GM21515 (cell line): Measurements from ENCODE around the gene ZDHHC4.

Source experiments
- ATAC-seq: cut with Tn5 transposase; IDR thresholded peaks from one replicate; pipeline ENCODE4 v1.9.1; 2021; ENCODE audit not compliant: unreplicated experiment

The ZDHHC4 gene

GRCh38 chr7:6577369-6578113 is at the start of gene ZDHHC4:
ZDHHC4 (plus strand) TSS chr7:6577454; CDS start chr7:6580562, 3,108 bp downstream.
- peak; percentile 96 for ATAC-seq

DNA sequence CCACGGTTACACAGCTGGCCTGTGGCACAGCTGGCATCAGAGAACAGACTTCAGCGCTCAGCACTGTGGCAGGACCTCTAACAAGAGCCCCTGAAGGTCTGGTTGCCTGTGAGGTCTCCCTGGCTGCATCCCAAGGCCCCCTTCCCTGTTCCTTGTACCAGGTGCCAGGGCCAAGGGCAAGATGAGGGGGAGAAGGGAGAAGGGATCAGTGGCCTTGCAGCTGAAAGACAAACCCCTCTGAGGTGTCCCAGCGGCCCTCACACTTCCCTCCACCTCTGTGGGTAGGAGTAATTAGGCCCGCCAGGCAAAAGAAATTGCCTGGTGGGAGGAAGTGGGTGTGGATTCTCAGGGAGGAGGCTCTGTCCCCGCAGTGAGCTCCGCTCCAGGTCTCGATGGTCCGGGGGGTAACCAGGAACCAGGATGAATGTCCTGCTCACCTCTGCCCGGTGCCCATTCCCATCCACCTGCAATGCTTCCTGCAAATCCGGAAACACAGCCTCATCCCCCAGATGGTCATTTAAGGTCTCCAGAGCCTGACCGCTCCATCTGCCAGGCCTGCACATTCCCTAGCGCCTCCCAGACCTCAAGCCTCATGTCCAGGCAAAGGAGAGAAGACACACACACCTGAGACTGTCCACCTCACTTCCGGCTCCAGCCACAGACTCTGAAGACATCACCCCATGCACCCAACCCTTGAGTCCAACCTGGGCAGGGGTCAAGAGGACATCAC is 48.7 kb upstream of the ZDHHC4 start:
- ATAC-seq: no peak

DNA sequence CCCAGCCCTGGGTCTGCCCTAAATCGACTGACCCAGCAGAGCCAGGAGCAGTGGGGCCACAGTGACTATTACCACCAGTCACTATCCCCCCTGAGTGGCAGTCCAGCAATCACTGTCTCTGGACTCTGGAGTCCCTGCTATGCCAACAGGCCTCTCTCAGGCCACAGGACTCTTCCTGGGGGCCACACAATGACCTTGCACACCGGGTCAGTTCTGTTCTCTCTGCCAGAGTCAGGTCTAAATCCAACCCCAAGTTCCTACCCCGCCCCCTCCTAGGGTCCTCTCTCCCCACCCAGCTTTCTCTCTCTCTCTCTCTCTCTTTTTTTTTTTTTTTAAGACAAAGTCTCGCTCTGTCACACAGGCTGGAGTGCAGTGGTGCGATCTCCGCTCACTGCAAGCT is 47.6 kb upstream of the ZDHHC4 start:
- ATAC-seq: no peak

DNA sequence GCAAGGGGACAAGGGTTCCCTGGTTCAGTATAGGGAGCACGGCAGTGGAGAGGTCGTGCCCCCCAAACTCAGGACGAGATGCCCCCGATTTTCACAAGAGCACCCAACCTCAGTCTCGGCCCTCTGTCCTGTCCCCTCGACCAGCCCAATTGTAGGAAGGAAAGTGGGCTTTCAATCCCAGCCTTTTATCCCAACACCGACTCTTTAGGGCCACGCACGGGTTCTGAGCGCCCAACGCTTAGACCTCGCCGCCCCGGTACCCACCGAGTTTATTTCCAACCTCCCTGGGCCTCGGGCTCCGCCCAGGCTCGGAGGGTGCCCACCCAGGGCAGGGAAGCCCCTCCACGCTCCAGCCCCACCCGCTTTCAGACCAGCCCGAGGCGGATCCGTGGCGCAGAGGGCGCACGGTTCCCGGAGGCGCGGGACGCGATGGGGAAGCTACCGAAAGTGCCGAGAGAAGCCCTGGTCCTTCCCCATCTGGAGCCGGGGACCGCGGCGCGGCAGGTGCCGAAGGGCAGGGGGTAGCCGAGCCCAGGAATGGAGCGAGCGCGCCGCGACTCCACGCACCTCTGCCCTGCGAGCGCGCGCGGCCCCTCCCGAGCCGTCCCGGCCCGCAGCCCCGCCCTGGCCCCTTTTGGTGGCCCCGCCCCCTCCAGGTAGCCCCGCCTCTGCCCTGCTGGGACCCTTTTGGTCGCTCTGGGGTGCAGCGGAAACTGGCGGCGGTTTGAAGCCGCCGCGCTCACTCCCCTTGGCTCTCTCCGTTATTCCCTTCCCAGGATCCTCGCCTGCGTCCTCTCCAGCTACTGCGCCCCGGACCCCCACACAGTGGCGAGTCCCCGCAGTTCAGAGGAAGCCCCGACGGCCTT is 46.4 kb upstream of the ZDHHC4 start:
- ATAC-seq: peak; percentile 50

- ATAC-seq: no peak
Observed at GRCh38 chr7:6531492-6532279, 45.6 kb upstream of the ZDHHC4 start.

DNA sequence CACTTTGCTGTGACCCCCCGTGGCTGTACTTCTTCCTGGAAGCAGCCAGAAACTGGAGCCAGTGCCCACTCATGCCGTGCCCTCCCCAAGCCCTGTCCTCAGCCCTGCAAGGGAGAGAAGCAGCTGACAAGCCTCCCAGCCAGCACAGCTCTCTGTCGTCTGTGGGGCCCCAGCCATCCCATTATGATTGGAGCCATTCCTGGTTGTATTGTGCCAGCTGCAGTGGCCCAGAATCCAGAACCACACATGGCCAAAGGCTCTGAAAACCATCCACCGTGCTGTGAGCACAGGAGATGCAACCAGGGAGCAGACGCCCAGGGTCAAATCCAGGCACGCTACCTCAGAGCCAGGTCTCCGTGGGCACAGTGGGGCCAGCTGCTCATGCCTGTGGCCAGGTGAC is 44.7 kb upstream of the ZDHHC4 start:
- no peak for ATAC-seq

GRCh38 chr7:6533893-6534495 is 43.3 kb upstream of the ZDHHC4 start:
- ATAC-seq: peak; percentile 42

DNA sequence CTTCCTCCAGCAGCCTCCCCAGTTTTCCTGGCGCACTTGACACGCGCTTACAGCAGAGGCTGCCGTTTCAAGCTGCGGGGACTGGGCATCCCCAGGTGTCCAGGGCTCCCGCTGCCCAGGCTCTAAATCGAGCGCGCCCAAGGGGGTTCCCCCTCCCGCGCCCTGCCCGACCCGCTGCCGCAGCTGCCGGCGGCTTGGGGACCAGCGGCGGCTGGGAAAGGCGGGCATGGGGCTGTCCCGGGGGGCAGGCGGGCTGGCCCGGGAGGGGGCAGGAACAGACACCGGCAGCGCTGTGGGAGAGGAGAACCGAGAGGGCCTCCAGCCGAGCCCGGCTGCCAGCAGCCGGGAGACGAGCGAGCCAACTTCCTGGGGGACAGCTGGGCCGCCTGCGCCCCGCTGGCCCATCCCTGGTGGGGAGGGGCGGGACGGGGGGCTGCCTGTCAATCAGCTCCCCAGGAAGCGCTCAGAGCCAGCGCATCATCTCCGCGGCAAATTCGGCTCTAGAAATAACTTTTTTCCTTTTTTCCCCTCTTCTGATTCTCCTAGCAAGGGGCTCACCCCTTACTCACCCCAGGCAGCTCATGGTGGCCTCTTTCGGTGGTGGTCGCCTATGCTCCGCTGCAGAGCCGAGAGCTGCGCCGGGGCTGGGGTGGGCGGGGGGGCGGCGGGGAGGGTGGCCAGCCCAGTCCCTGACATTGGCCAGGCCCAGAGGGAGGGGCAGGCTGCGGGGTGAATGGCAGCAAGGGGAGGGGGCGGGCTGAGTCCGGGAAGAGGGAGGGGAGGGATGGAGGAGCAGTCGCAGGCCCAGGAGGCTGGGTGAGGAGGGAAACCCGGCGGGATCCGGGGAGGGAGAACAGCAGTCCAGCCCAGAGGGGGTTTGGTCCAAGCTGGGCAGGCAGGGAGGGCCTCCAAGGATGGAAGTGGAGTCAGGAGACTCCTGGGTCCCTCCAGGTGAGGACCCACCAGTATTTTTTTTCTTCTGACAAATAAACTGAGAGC is 40.7 kb upstream of the ZDHHC4 start:
- ATAC-seq: no peak

DNA sequence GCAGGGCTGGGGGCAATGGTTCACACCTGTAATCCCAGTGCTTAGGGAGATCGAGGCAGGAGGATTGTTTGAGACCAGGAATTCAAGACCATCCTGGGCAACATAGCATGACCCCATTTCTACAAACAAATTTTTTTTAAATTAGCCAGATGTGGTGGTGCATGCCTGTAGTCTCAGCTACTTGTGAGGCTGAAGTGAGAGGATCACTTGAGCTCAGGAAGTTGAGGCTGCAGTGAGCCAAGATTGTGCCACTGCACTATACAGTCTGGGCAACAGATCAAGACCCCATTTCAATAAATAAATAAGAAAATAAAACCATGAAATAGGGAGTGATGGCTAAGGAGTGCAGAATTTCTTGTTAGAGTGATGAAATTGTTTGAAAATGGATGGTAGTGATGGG is 34.9 kb upstream of the ZDHHC4 start:
- no peak for ATAC-seq

- ATAC-seq: no peak
Observed at GRCh38 chr7:6545398-6546126, 31.7 kb upstream of the ZDHHC4 start.

GRCh38 chr7:6546498-6547251 is 30.6 kb upstream of the ZDHHC4 start:
- no peak for ATAC-seq

DNA sequence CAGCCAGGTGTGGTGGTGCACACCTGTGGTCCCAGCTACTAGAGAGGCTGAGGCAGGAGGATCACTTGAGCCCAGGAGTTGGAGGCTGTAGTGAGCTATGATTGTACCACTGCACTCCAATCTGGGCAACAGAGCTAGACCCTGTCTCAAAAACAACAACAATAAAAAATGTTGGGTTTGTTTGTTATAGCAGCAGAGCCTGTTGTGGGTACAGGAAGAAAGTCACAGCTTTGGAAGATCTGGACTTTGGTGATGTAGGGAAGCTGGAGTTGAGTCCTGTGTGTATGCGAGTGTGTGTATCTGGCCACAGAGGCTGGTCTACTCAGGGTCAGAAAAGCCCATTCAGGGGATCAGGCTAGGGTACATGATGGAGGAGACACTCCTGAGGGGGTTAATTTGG is 29.9 kb upstream of the ZDHHC4 start:
- ATAC-seq: no peak

- no peak for ATAC-seq
Observed at GRCh38 chr7:6551016-6551511, 26.2 kb upstream of the ZDHHC4 start, which contains the start of gene GRID2IP. GRID2IP (minus strand) TSS chr7:6551461; CDS start chr7:6551436, 25 bp downstream.

DNA sequence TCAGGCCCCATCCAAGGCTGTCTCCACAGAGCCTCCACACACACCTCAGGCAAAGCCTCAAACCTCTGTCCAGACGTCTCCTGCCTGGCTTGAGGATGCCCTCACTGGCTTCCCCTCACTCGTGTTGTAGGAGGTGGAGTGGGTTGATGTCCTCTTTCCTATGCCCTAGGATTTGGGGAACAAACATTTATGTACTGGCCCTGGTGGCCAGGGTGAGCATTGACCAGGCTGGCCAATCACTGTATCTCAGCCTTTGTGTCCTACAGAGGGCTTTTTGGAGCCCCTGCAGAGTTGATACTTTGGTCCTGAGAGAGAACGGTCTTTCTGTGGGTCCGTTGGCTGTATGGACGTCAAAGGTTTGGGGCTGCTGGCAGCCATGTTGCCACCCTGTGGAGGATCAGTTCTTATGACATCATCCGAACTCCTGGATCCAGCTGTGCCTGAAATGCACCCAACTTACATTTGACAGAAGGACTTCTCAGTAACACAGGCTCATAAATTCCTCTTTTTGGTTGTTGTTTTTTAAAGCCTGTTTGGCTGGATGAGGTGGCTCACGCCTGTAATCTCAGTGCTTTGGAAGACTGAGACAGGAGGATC is 23.7 kb upstream of the ZDHHC4 start:
- ATAC-seq: no peak

DNA sequence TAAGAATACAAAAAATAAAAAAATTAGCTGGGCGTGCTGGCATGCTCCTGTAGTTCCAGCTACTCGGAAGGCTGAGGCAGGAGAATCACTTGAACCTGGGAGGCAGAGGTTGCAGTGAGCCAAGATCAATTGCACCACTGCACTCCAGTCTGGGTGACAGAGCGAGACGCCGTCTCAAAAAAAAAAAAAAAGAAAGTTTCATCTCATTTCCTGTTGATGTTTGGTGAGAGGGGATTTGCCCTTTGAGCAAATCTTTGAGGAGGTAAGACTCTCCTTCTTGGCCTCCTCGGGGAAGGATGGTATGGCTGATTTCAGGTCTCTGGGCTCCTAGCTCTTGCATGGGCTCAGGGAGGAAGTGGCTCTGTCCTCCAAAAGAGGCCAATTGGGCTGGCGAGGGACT is 22.4 kb upstream of the ZDHHC4 start:
- no peak for ATAC-seq

DNA sequence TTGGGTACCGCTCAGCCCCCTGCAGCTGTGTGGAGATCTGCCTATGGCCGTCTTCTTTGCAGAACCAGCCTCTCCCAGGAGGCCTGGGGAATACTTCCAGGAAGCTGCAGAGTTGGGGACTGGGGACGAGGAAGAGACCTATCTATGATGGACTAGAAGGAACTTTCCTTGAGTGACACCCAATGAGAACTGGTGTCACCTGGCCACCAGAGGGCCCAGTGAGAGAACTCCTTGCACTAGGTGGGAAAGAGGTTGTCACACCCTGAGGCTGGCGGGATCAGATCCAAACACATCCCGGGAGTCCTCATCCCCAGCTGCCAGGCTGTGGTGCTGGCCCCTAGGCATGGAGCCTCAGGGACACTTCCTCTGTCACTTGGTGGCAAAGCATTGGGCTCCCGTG is 21.1 kb upstream of the ZDHHC4 start:
- no peak for ATAC-seq

- no peak for ATAC-seq
Observed at GRCh38 chr7:6558837-6559236, 18.4 kb upstream of the ZDHHC4 start.
